Endothelial cell of umbilical vein (primary cell): ENCODE data around the gene TREML1. TPM values are rescaled to one million over a fixed set of nuclear protein-coding genes. Genes with fewer than 3 reads are reported as not detected.

ENCODE experiments used
- BruUV-seq: library from RNA; stranded (reverse); fragments of 400-500 nt; replicated peaks from 2 replicates; lab custom pipeline; 2021; lab: Mats Ljungman, UMichigan
- CTCF ChIA-PET: fragments of 300-600, 350-600 bp; sonication (Branson Sonifier 250); formaldehyde crosslinking; loops from one replicate; lab custom pipeline; 2021; ENCODE audit warnings: antibody characterized with exemption, inconsistent platforms; lab: Charles Lee
- POLR2A ChIA-PET: fragments of 300-600, 350-600 bp; sonication (Branson Sonifier 250); formaldehyde crosslinking; loops from one replicate; lab custom pipeline; 2021; ENCODE audit warnings: antibody characterized with exemption, inconsistent platforms; lab: Charles Lee
- DNase-seq: peaks from one replicate; pipeline ENCODE4 v3.0.0-alpha.2; 2011; ENCODE audit warnings: low read depth, low spot score
- FAIRE-seq: peaks from 2 replicates; lab custom pipeline; 2011; peaks lifted over from hg19 to GRCh38; lab: Jason Lieb, UNC
- H2AFZ ChIP-seq: 2 replicates; pipeline ENCODE4 v1.6.0; 2012; ENCODE audit warnings: low read depth, low read length, control low read depth, inconsistent platforms
- H3K27ac ChIP-seq: 2 replicates; pipeline ENCODE4 v1.5.1; 2011; ENCODE audit warnings: low read depth, mild to moderate bottlenecking, control low read depth, low read length, moderate library complexity; ENCODE audit not compliant: insufficient read depth
- H3K27me3 ChIP-seq, 2 experiments: 2 replicates each; pipeline versions ENCODE4 v1.6.0 to v1.6.1; 2011; ENCODE audit warnings: low read length in 2 of 2, mixed read lengths in 1 of 2; ENCODE audit not compliant: control insufficient read depth in 2 of 2, insufficient read depth in 2 of 2
- H3K36me3 ChIP-seq, 2 experiments: 2 replicates in 1 of 2; 3 replicates in 1 of 2; pipeline ENCODE4 v1.5.1; 2011; ENCODE audit warnings: low read length in 2 of 2, mild to moderate bottlenecking in 1 of 2, moderate library complexity in 1 of 2; ENCODE audit not compliant: control insufficient read depth in 2 of 2, insufficient read depth in 2 of 2; ENCODE audit errors: extremely low read depth in 1 of 2
- H3K4me1 ChIP-seq: 3 replicates; pipeline ENCODE4 v1.5.1; 2011; ENCODE audit warnings: mild to moderate bottlenecking, low read length; ENCODE audit not compliant: control insufficient read depth, insufficient read depth; ENCODE audit errors: extremely low read depth
- H3K4me2 ChIP-seq: 2 replicates; pipeline ENCODE4 v1.6.1; 2011; ENCODE audit warnings: low read length, control low read depth, mixed read lengths; ENCODE audit not compliant: insufficient read depth
- H3K4me3 ChIP-seq, 3 experiments: fragments of 200-600 bp in 1 of 3; sonication (generic), shearing (Covaris generic) in 1 of 3; replicated peaks in 1 of 3; 2 replicates each; pipeline ENCODE4 v1.5.1; 2011 to 2016; ENCODE audit warnings: control low read depth in 3 of 3, low read length in 3 of 3, mild to moderate bottlenecking in 2 of 3, inconsistent platforms in 1 of 3, low read depth in 1 of 3, moderate library complexity in 1 of 3; ENCODE audit not compliant: insufficient read depth in 1 of 3
- H3K79me2 ChIP-seq: 2 replicates; pipeline ENCODE4 v1.6.0; 2012; ENCODE audit warnings: low read length, inconsistent platforms; ENCODE audit not compliant: control insufficient read depth, insufficient read depth
- H3K9ac ChIP-seq: replicated peaks from 2 replicates; pipeline ENCODE3; 2011; ENCODE audit warnings: low read length, control low read depth; ENCODE audit not compliant: insufficient read depth; ENCODE audit errors: extremely low read depth
- H3K9me1 ChIP-seq: replicated peaks from 3 replicates; pipeline ENCODE4 v1.6.0; 2011; ENCODE audit warnings: mild to moderate bottlenecking, low read length; ENCODE audit not compliant: control insufficient read depth, insufficient read depth; ENCODE audit errors: extremely low read depth
- H3K9me3 ChIP-seq: replicated peaks from 2 replicates; pipeline ENCODE4 v1.5.1; 2012; ENCODE audit warnings: low read length, inconsistent platforms; ENCODE audit not compliant: control insufficient read depth, insufficient read depth
- H4K20me1 ChIP-seq: replicated peaks from 2 replicates; pipeline ENCODE3; 2011; ENCODE audit warnings: mild to moderate bottlenecking, low read length; ENCODE audit not compliant: control insufficient read depth, insufficient read depth; ENCODE audit errors: extremely low read depth
- FOS ChIP-seq: IDR thresholded peaks from 2 replicates; pipeline ENCODE4 v1.6.1; 2011; ENCODE audit warnings: mild to moderate bottlenecking, low read length, moderate library complexity, borderline replicate concordance; ENCODE audit not compliant: insufficient read depth
- GATA2 ChIP-seq: IDR thresholded peaks from 2 replicates; pipeline ENCODE4 v1.7.0; 2011; ENCODE audit warnings: low read depth, mild to moderate bottlenecking, moderate library complexity, mixed read lengths, low read length; ENCODE audit not compliant: insufficient read length, insufficient read depth
- MAX ChIP-seq: IDR thresholded peaks from 2 replicates; pipeline ENCODE4 v1.6.1; 2011; ENCODE audit not compliant: insufficient read depth, insufficient read length
- MYC ChIP-seq: IDR thresholded peaks from one replicate; pipeline ENCODE4 v1.6.1; 2011; ENCODE audit warnings: mild to moderate bottlenecking, low read depth, low read length
- POLR2A ChIP-seq: IDR thresholded peaks from 2 replicates; pipeline ENCODE4 v1.6.1; 2012; ENCODE audit warnings: low read depth, mild to moderate bottlenecking, control low read depth, low read length
- POLR2AphosphoS5 ChIP-seq: IDR thresholded peaks from 2 replicates; pipeline ENCODE4 v1.6.1; 2012; ENCODE audit warnings: low read depth, mild to moderate bottlenecking, control low read depth, low read length, moderate library complexity; ENCODE audit not compliant: insufficient read depth
- dilution Hi-C: fragments of 300-500 bp; cut with MboI; formaldehyde crosslinking; loops from one replicate; pipeline ENCODE4 v1.15.0; 2019; ENCODE audit warnings: low sequenced_read_pairs; ENCODE audit not compliant: extremely low pct_ligation_motif_present
- intact Hi-C: fragments of 100-400 bp; cut with micrococcal nuclease; formaldehyde crosslinking; loops from one replicate; pipeline ENCODE4 v1.10.0; 2022
- polyA plus RNA-seq, 4 experiments: library from polyadenylated mRNA; depleted of rRNA in 3 of 4; stranded (reverse) in 3 of 4; unstranded in 1 of 4; fragments of >200 nt; gene quantifications; 2 replicates each; pipeline versions ENCODE4 v1.2.1 to v1.2.3, GENCODE V29; 2011 to 2012; ENCODE audit warnings: missing spikeins in 1 of 4
- total RNA-seq: library from RNA; stranded (reverse); gene quantifications from 2 replicates; pipeline ENCODE4 v1.2.3, GENCODE V29; 2021
- TF ChIP-seq, protein P1 (sequence below), 2 donors: IDR thresholded peaks; 1 replicate in 1 of 2; 2 replicates in 1 of 2; pipeline ENCODE4 v1.5.1; 2011; ENCODE audit warnings: low read length in 2 of 2, mild to moderate bottlenecking in 2 of 2, moderate library complexity in 2 of 2, control low read depth in 1 of 2, inconsistent platforms in 1 of 2, low read depth in 1 of 2; ENCODE audit not compliant: insufficient read depth in 1 of 2; ENCODE audit errors: extremely low read depth in 1 of 2

The TREML1 gene
- total and polyA plus RNA-seq, 2 donors (not counting 3 experiments of a cell fraction or from before 2014, with no cell fraction given), result not detected

DNA sequence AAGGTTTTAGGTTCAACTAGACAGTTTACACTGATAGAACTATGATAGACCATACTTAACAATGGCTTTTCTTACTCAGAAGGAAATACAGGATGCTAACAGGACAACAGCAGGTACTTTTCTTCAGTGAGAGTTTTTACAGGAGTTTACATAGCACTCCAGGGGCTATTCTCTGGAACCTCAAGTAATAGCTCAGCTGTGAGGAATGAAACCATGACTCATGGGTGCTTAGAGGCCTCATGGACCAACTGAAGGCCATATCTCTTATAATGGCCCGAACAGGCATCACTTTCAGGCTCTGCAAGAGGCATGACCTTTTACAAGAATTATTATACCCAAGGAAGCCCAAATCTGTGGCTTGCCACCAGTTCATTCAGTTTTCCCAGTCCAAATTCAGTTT lies 31.8 kb downstream of the TREML1 start:
- Histone ChIP-seq H3K4me1 (no peaks in the 10 kb centered on the region), H2AFZ (no peak overlapping the region), H3K36me3 (no peaks in the 10 kb centered on the region), H3K4me2 (no peak overlapping the region), H3K9me3 (no peaks in the 10 kb centered on the region), H3K27ac (no peak overlapping the region), H3K9ac (no peak overlapping the region), H3K79me2 (no peaks in the 10 kb centered on the region), H3K9me1 (no peaks in the 10 kb centered on the region), H3K4me3 (no peak overlapping the region), H4K20me1 (no peaks in the 10 kb centered on the region), H3K27me3 (no peaks in the 10 kb centered on the region)
- DNase-seq, result no peak
- ChIA-PET CTCF (no interaction called here), POLR2A (no interaction called here)
- dilution Hi-C loops (no loop called here), intact Hi-C loops (no loop called here)
- BruUV-seq, result no TSS peak
- no peak for FAIRE-seq
- TF ChIP-seq POLR2A (no peak), FOS (no peak), POLR2AphosphoS5 (no peak), MAX (no peak), MYC (no peak), GATA2 (no peak)
- TF ChIP-seq, protein P1, sequence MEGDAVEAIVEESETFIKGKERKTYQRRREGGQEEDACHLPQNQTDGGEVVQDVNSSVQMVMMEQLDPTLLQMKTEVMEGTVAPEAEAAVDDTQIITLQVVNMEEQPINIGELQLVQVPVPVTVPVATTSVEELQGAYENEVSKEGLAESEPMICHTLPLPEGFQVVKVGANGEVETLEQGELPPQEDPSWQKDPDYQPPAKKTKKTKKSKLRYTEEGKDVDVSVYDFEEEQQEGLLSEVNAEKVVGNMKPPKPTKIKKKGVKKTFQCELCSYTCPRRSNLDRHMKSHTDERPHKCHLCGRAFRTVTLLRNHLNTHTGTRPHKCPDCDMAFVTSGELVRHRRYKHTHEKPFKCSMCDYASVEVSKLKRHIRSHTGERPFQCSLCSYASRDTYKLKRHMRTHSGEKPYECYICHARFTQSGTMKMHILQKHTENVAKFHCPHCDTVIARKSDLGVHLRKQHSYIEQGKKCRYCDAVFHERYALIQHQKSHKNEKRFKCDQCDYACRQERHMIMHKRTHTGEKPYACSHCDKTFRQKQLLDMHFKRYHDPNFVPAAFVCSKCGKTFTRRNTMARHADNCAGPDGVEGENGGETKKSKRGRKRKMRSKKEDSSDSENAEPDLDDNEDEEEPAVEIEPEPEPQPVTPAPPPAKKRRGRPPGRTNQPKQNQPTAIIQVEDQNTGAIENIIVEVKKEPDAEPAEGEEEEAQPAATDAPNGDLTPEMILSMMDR (IDR thresholded peaks at IDR 0.05; ENCODE audit: extremely low read depth in 1 of 2, insufficient read depth in 1 of 2, low read depth in 1 of 2, low read length in 2 of 2), result no peak
